ENCODE data around the gene PHACTR1.

Gene PHACTR1

DNA sequence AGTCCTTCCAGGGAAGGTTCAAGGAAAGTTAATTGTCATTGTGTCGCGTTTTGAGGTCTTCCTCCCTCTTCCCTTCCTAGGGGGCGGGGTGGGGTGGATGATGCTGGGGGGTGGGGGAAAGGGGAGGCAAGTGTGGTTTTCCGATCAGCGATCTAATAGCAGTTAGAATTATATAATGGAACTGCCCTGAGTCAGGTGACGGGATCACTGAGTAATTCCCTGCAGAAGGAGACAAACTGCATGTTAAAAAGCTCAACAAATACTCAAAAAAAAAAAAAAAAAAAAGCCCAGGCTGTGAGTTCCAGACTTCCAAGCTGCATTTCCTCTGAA, 240.4 kb downstream of the PHACTR1 start:
- peak overlapping the region; percentile 67 for H3K4me3 ChIP-seq (ENCODE audit: low read depth, low read length)
- no peak for DNase-seq (ENCODE audit: low read depth)
- TF ChIP-seq, protein P1, sequence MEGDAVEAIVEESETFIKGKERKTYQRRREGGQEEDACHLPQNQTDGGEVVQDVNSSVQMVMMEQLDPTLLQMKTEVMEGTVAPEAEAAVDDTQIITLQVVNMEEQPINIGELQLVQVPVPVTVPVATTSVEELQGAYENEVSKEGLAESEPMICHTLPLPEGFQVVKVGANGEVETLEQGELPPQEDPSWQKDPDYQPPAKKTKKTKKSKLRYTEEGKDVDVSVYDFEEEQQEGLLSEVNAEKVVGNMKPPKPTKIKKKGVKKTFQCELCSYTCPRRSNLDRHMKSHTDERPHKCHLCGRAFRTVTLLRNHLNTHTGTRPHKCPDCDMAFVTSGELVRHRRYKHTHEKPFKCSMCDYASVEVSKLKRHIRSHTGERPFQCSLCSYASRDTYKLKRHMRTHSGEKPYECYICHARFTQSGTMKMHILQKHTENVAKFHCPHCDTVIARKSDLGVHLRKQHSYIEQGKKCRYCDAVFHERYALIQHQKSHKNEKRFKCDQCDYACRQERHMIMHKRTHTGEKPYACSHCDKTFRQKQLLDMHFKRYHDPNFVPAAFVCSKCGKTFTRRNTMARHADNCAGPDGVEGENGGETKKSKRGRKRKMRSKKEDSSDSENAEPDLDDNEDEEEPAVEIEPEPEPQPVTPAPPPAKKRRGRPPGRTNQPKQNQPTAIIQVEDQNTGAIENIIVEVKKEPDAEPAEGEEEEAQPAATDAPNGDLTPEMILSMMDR (IDR thresholded peaks at IDR 0.05; ENCODE audit: low read depth, low read length, missing control alignments), result no peak
- in situ Hi-C loops (cut with HindIII; ENCODE audit: low sequenced_read_pairs), result no loop called here

DNA sequence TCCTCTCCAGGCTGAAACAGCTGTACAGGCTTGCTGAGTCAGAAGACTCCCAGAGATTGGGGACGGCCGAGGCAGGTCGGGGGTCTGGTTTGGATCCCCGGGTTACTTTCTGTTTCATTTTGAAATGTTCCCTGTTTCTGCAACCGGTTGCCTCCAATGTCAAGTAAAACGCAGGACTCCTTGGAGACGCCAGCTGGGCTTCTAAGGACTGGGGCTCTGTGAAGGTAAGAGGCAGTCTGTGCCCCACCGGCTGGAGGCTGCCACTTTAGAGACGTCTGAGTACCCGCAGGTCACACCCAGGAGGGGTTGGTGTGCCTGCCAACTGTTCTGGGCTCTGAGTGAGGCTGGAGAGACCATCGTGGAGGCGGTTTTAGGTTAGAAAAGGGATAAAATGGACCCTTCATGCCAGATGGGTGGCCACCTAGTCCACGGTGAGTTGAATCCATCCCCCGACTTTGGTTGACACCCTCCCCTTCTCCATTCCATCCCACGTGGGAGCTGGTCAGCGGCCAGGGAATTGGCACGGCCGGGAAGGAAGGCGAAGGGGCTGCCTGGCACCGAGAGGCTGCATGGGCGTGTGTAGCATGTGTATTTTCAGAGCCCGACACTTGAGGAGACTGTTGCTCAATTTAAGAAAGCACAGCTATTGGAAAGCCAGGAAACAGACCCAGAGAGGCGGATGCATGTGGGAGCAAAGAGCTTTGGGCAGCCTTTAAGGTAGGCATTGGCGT, 240.9 kb downstream of the PHACTR1 start:
- in situ Hi-C loops (cut with HindIII; ENCODE audit: low sequenced_read_pairs), result no loop called here
- TF ChIP-seq, protein P1 (IDR thresholded peaks at IDR 0.05; ENCODE audit: low read depth, low read length, missing control alignments), result no peak
- peak; percentile 31 for DNase-seq (ENCODE audit: low read depth)
- H3K4me3 ChIP-seq (ENCODE audit: low read depth, low read length), result peak overlapping the region; percentile 67

DNA sequence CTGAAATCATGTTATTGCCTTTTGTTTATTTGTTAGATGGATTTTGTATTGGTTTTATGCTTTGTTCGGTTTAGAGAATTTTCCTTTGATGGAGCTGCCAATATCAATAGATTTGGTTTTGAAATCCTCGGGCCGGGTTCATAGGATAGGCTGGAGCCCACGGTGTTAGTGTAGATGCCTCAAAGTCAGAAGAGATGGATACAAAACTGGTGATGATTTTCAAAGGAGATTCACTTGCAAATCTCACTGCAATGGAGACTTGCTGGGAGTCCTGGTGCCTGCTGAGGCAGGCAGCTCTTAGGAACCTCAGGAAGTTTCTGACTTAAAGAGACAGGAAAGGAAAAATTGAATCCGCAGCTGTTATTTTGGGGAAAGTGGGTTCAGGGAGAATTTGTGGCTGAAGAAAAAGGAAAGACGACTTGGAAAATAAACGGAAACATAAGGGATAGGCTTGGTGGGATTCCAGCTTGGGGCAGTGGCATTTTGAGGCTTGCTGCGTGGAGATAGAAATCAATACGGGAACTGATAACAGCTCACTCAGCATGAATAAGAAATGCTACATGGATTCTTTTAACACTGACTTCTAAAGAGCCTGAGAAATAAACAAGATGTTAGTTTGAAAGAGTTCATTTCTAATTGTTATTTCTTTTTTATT, 241.6 kb downstream of the PHACTR1 start:
- TF ChIP-seq, protein P1 (IDR thresholded peaks at IDR 0.05; ENCODE audit: low read depth, low read length, missing control alignments), result no peak
- DNase-seq (ENCODE audit: low read depth), result no peak
- peak overlapping the region; percentile 67 for H3K4me3 ChIP-seq (ENCODE audit: low read depth, low read length)

DNA sequence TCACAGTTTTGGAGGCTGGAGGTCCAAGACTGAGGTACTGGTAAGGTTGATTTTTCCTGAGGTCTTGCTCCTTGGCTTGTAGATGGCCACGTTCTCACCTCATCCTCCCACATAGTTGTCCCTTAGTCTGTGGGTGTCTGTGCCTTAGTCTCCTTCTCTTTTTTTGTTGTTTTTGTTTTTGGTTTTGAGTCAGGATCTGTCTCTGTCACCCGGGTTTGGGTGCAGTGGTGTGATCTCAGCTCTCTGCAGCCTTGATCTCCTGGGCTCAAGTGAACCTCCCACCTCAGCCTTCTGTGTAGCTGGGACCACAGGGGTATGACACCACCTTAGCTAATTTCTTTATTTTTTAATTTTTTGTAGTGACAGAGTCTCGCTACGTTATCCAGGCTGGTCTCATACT, 245.2 kb downstream of the PHACTR1 start:
- no peak overlapping the region for H3K4me3 ChIP-seq (ENCODE audit: low read depth, low read length)
- no peak for DNase-seq (ENCODE audit: low read depth)
- in situ Hi-C loops (cut with HindIII; ENCODE audit: low sequenced_read_pairs), result no loop called here
- TF ChIP-seq, protein P1 (IDR thresholded peaks at IDR 0.05; ENCODE audit: low read depth, low read length, missing control alignments), result no peak

More for the DNA sequence above, 241.6 kb downstream of the PHACTR1 start:
- in situ Hi-C loops (cut with HindIII; ENCODE audit: low sequenced_read_pairs), result no loop called here

DNA sequence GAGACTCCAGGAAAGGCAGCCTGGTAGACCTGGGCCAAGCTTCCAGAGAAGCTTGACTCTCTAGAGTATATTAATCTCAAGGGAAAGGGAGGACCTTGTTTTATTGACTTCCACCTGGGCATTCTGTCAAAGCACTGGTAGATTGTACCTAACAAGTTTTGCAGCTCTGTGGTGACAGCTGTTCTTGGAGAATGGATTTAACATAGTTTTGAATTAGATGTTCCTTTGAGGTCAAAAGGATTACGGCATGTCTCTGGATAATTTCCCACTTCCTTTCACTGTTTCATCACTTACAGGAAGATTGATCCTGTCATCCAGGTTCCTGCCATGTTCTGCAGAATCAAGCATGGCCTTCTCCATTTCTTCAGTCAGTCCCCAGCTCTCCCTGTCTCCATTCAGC, 246.0 kb downstream of the PHACTR1 start:
- H3K4me3 ChIP-seq (ENCODE audit: low read depth, low read length), result no peak overlapping the region
- in situ Hi-C loops (cut with HindIII; ENCODE audit: low sequenced_read_pairs), result no loop called here

DNA sequence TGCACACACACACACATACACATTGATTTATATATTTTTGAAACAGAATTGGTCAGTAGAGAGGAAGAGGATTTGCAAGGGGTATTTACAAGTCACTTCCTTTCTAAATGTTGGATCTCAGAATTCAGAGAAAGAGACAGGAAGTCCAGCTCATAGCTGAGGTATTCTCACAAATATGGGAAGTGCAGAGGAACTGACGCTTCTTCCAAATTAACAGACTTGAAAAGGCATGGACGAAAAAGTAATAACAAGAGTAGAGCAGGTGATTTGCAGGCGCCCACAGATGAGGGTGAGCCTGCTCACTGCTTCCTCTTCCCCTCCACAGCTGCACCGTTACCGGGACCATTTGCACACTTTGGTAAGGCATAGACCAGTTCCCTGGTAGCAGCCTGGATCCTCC, 246.4 kb downstream of the PHACTR1 start:
- no peak overlapping the region for H3K4me3 ChIP-seq (ENCODE audit: low read depth, low read length)
- DNase-seq (ENCODE audit: low read depth), result no peak
- in situ Hi-C loops (cut with HindIII; ENCODE audit: low sequenced_read_pairs), result no loop called here
- TF ChIP-seq, protein P1 (IDR thresholded peaks at IDR 0.05; ENCODE audit: low read depth, low read length, missing control alignments), result no peak

More for the DNA sequence above, 246.0 kb downstream of the PHACTR1 start:
- DNase-seq (ENCODE audit: low read depth), result no peak
- TF ChIP-seq, protein P1 (IDR thresholded peaks at IDR 0.05; ENCODE audit: low read depth, low read length, missing control alignments), result no peak
